ENCODE results near the gene COPS6. TPM values are rescaled to one million over a fixed set of nuclear protein-coding genes. Genes with fewer than 3 reads are reported as not detected.

COPS6 gene
- total RNA-seq, 1 experiment from 2014 or later, result 126 TPM

Other genes starting within 250 kb of the COPS6 start
- 0.32 TPM in 1 of 2 replicates, not detected in the other for gene OR2AE1, start 211.9 kb upstream of the COPS6 start, total RNA-seq (2014; rRNA removed; shearing (Covaris generic))
- 16.3 and 18.5 TPM in 2 replicates for gene TRIM4, start 169.4 kb upstream of the COPS6 start, total RNA-seq (2014; rRNA removed; shearing (Covaris generic))
- not detected in 2 replicates for gene GJC3, start 159.3 kb upstream of the COPS6 start, total RNA-seq (2014; rRNA removed; shearing (Covaris generic))
- 0.10 TPM in 1 of 2 replicates, not detected in the other for gene AZGP1, start 112.9 kb upstream of the COPS6 start, total RNA-seq (2014; rRNA removed; shearing (Covaris generic))
- 17.7 and 20.0 TPM in 2 replicates for gene ZKSCAN1, start 73.4 kb upstream of the COPS6 start, total RNA-seq (2014; rRNA removed; shearing (Covaris generic))
- 15.1 and 17.9 TPM in 2 replicates for gene ZSCAN21, start 39.2 kb upstream of the COPS6 start, total RNA-seq (2014; rRNA removed; shearing (Covaris generic))
- gene ZNF3, start 7.2 kb upstream of the COPS6 start, total RNA-seq (2014; rRNA removed; shearing (Covaris generic)), result 37.1 and 44.3 TPM in 2 replicates
- gene MCM7, start 12.4 kb downstream of the COPS6 start, total RNA-seq (2014; rRNA removed; shearing (Covaris generic)), result 332 and 353 TPM in 2 replicates
- gene AP4M1, start 12.7 kb downstream of the COPS6 start, total RNA-seq (2014; rRNA removed; shearing (Covaris generic)), result 9.9 and 13.9 TPM in 2 replicates
- 42.2 and 47.8 TPM in 2 replicates for gene TAF6, start 30.4 kb downstream of the COPS6 start, total RNA-seq (2014; rRNA removed; shearing (Covaris generic))
- gene CNPY4, start 30.7 kb downstream of the COPS6 start, total RNA-seq (2014; rRNA removed; shearing (Covaris generic)), result 13.2 and 13.7 TPM in 2 replicates
- gene MBLAC1, start 38.0 kb downstream of the COPS6 start, total RNA-seq (2014; rRNA removed; shearing (Covaris generic)), result 1.4 and 1.6 TPM in 2 replicates
- gene LAMTOR4, start 59.9 kb downstream of the COPS6 start, total RNA-seq (2014; rRNA removed; shearing (Covaris generic)), result 65.4 and 84.6 TPM in 2 replicates
- 9.6 and 15.4 TPM in 2 replicates for gene TRAPPC14, start 69.8 kb downstream of the COPS6 start, total RNA-seq (2014; rRNA removed; shearing (Covaris generic))
- gene GAL3ST4, start 79.6 kb downstream of the COPS6 start, total RNA-seq (2014; rRNA removed; shearing (Covaris generic)), result 7.4 and 8.0 TPM in 2 replicates
- 16.7 and 17.2 TPM in 2 replicates for gene GPC2, start 88.4 kb downstream of the COPS6 start, total RNA-seq (2014; rRNA removed; shearing (Covaris generic))
- 0.10 and 1.3 TPM in 2 replicates for gene STAG3, start 88.9 kb downstream of the COPS6 start, total RNA-seq (2014; rRNA removed; shearing (Covaris generic))
- not detected in 2 replicates for gene PVRIG, start 131.0 kb downstream of the COPS6 start, total RNA-seq (2014; rRNA removed; shearing (Covaris generic))
- gene SPDYE3, start 218.7 kb downstream of the COPS6 start, total RNA-seq (2014; rRNA removed; shearing (Covaris generic)), result 0.06 TPM in 1 of 2 replicates, not detected in the other

Measured in SJCRH30 (cell line).